K562 (cell line): ENCODE data around the gene CDX1. TPM values are rescaled to one million over a fixed set of nuclear protein-coding genes. Genes with fewer than 3 reads are reported as not detected.

Experiments
- ATAC-seq: fragments of 200-7000 bp; cut with Tn5 transposase; 3 replicates; pipeline ENCODE4 v1.9.1; 2020; ENCODE audit warnings: moderate library complexity
- BruUV-seq: library from RNA; stranded (reverse); fragments of 400-500 nt; replicated peaks from 2 replicates; lab custom pipeline; 2021; lab: Mats Ljungman, UMichigan
- CTCF ChIA-PET: fragments of 300-600 bp; formaldehyde crosslinking; extraction: SDS; loops from one replicate; lab custom pipeline; 2021; ENCODE audit warnings: low intra/inter-chr PET ratio; lab: Yijun Ruan, JAX
- POLR2A ChIA-PET: fragments of 300-600, 350-650 bp; sonication (Branson Sonifier 250); formaldehyde crosslinking; extraction: SDS; loops from one replicate; lab custom pipeline; 2021; ENCODE audit warnings: antibody characterized with exemption, inconsistent platforms; lab: Yijun Ruan, JAX
- DNase-seq, 4 experiments: peaks; one replicate each; pipeline versions ENCODE4 v3.0.0 to v3.0.0-alpha.2; 2011 to 2018; ENCODE audit warnings: low spot score in 3 of 4, mixed read lengths in 3 of 4; ENCODE audit errors: extremely low read depth in 1 of 4
- FAIRE-seq: peaks from 2 replicates; lab custom pipeline; 2011; peaks lifted over from hg19 to GRCh38; lab: Jason Lieb, UNC
- H2AFZ ChIP-seq: 2 replicates; pipeline ENCODE4 v1.6.0; 2011; ENCODE audit warnings: low read depth, low read length, control low read depth, inconsistent platforms
- H3K27ac ChIP-seq: fragments of 200-600 bp; 3 replicates; pipeline ENCODE4 v1.8.0; 2011; ENCODE audit warnings: low read depth, mild to moderate bottlenecking, control low read depth, inconsistent platforms, low read length, moderate library complexity, mixed read lengths; ENCODE audit errors: extremely low read depth
- H3K27me3 ChIP-seq, 2 experiments: fragments of 300-600 bp in 1 of 2; 2 replicates in 1 of 2; 3 replicates in 1 of 2; pipeline versions ENCODE4 v1.6.0 to v1.8.0; 2011; ENCODE audit warnings: inconsistent platforms in 2 of 2, low read length in 2 of 2, mild to moderate bottlenecking in 1 of 2, mixed read lengths in 1 of 2, moderate library complexity in 1 of 2; ENCODE audit not compliant: control insufficient read depth in 2 of 2, insufficient read depth in 2 of 2
- H3K36me3 ChIP-seq: fragments of 300-600 bp; 3 replicates; pipeline ENCODE4 v1.8.0; 2011; ENCODE audit warnings: mild to moderate bottlenecking, low read length, inconsistent platforms; ENCODE audit not compliant: control insufficient read depth, insufficient read depth
- H3K4me1 ChIP-seq, 2 experiments: fragments of 200-600 bp in 1 of 2; replicated peaks in 1 of 2; 2 replicates in 1 of 2; 3 replicates in 1 of 2; pipeline versions ENCODE4 v1.5.1 to v1.8.0; 2011; ENCODE audit warnings: inconsistent platforms in 2 of 2, low read length in 2 of 2, mild to moderate bottlenecking in 1 of 2, mixed read lengths in 1 of 2, moderate library complexity in 1 of 2; ENCODE audit not compliant: control insufficient read depth in 2 of 2, insufficient read depth in 2 of 2
- H3K4me2 ChIP-seq: 2 replicates; pipeline ENCODE4 v1.6.1; 2011; ENCODE audit warnings: low read length, control low read depth, inconsistent platforms, mixed read lengths; ENCODE audit not compliant: insufficient read depth
- H3K4me3 ChIP-seq: fragments of 200-600 bp; sonication (generic), shearing (Covaris generic); 2 replicates; pipeline ENCODE4 v1.5.1; 2016; ENCODE audit warnings: control low read depth, inconsistent platforms
- H3K79me2 ChIP-seq: fragments of 200-600 bp; 3 replicates; pipeline ENCODE4 v1.8.0; 2011; ENCODE audit warnings: low read length, inconsistent platforms; ENCODE audit not compliant: control insufficient read depth, insufficient read depth
- H3K9ac ChIP-seq, 2 experiments: 2 replicates each; pipeline versions ENCODE4 v1.6.0 to v1.6.1; 2011; ENCODE audit warnings: low read depth in 2 of 2, low read length in 2 of 2, control low read depth in 1 of 2, inconsistent platforms in 1 of 2, mild to moderate bottlenecking in 1 of 2, mixed read lengths in 1 of 2; ENCODE audit not compliant: insufficient read depth in 1 of 2
- H3K9me1 ChIP-seq: one replicate; pipeline ENCODE4 v1.6.0; 2011; ENCODE audit warnings: inconsistent platforms, mild to moderate bottlenecking, low read length, moderate library complexity; ENCODE audit not compliant: control insufficient read depth, insufficient read depth
- H3K9me3 ChIP-seq: replicated peaks from 2 replicates; pipeline ENCODE4 v1.5.1; 2011; ENCODE audit warnings: low read depth, low read length, inconsistent platforms; ENCODE audit not compliant: control insufficient read depth, insufficient read depth
- H4K20me1 ChIP-seq: replicated peaks from 2 replicates; pipeline ENCODE4 v1.6.1; 2011; ENCODE audit warnings: low read length, inconsistent platforms, mixed read lengths; ENCODE audit not compliant: control insufficient read depth, insufficient read depth
- ARHGAP35 ChIP-seq: fragments of 450-650 bp; IDR thresholded peaks from 2 replicates; pipeline ENCODE4 v1.6.1; 2018; ENCODE audit not compliant: partially characterized antibody
- ELF1 ChIP-seq: fragments of 200-800 bp; sonication (Bioruptor generic); IDR thresholded peaks from 2 replicates; pipeline ENCODE4 v1.6.1; 2016; ENCODE audit warnings: missing genetic modification characterization, missing compliant biosample characterization
- GATA2 ChIP-seq: sonication (generic); formaldehyde crosslinking; IDR thresholded peaks from 2 replicates; pipeline ENCODE4 v1.4.0; 2020; ENCODE audit warnings: mild to moderate bottlenecking, missing genetic modification reagents
- MGA ChIP-seq: fragments of 450-650 bp; IDR thresholded peaks from 2 replicates; pipeline ENCODE4 v1.6.1; 2016; ENCODE audit warnings: mild to moderate bottlenecking, moderate library complexity
- SNRNP70 ChIP-seq: fragments of 200-400 bp; formaldehyde crosslinking; optimal IDR thresholded peaks from 2 replicates; pipeline ENCODE3; 2017; ENCODE audit warnings: low read depth, low read length
- ZNF436 ChIP-seq: fragments of 250-450, 450-650 bp; sonication (Bioruptor Pico); formaldehyde crosslinking; IDR thresholded peaks from 2 replicates; pipeline ENCODE4 v1.7.0; 2020; ENCODE audit warnings: mild to moderate bottlenecking
- ZNF644 ChIP-seq: fragments of 200-800 bp; sonication (Bioruptor generic); IDR thresholded peaks from 2 replicates; pipeline ENCODE4 v1.6.1; 2016; ENCODE audit warnings: low read depth, missing genetic modification characterization, missing compliant biosample characterization
- ZNF766 ChIP-seq: fragments of 200-800 bp; sonication (Bioruptor generic); conservative IDR thresholded peaks from 2 replicates; pipeline ENCODE4 v1.6.1; 2016; ENCODE audit warnings: missing genetic modification characterization, missing compliant biosample characterization
- ZNF785 ChIP-seq: fragments of 250-450 bp; sonication (Bioruptor Pico); IDR thresholded peaks from 2 replicates; pipeline ENCODE4 v1.4.0; 2020; ENCODE audit warnings: mild to moderate bottlenecking
- WGBS: fragments of 100-300 bp; shearing (Covaris generic); methylation state at CpG from one replicate; pipeline ENCODE4 v1.1.6; 2016; ENCODE audit warnings: low coverage, mixed read lengths; ENCODE audit not compliant: insufficient coverage; ENCODE audit errors: missing lambda C conversion rate; 5-methylcytosine and 5-hydroxymethylcytosine counted together
- in situ Hi-C: fragments of 300-500 bp; cut with MboI; formaldehyde crosslinking; loops from 4 replicates; pipeline ENCODE4 v1.15.0; 2018; ENCODE audit warnings: inconsistent platforms, mixed read lengths
- intact Hi-C: fragments of 100-400 bp; cut with micrococcal nuclease; formaldehyde crosslinking; loops from 2 replicates; pipeline ENCODE4 v1.14.2; 2022
- polyA plus RNA-seq, 8 experiments: library from polyadenylated mRNA; depleted of rRNA in 4 of 8; stranded (reverse) in 5 of 8; unstranded in 3 of 8; fragments of >200 nt; fragmentation: Nextera tagmentation in 2 of 8; fragmentation: Illumina TruSeq in 1 of 8; extraction: Ambion mirVana in 2 of 8; extraction: Trizol in 1 of 8; gene quantifications; 2 replicates each; pipeline versions ENCODE4 v1.2.1 to v1.2.3, GENCODE V29; 2011 to 2014; ENCODE audit warnings: inconsistent platforms in 1 of 8, missing spikeins in 1 of 8
- total RNA-seq, 7 experiments: library from RNA; depleted of rRNA in 6 of 7; stranded (reverse); fragments of >200 nt in 6 of 7; fragmentation: Illumina TruSeq in 2 of 7; extraction: Trizol in 2 of 7; gene quantifications; 2 replicates each; pipeline versions ENCODE4 v1.2.1 to v1.2.3, GENCODE V29; 2011 to 2021; ENCODE audit warnings: low replicate concordance in 1 of 7

CDX1 gene
- total and polyA plus RNA-seq, 9 of the 15 experiments (the other 6 are each of a cell fraction or from before 2014, with no cell fraction given) = 0.06 to 0.16 TPM; not detected in 7

GRCh38 chr5:150204590-150204960 is 38.0 kb downstream of the CDX1 start:
- Histone ChIP-seq H3K79me2 (no peaks in the 10 kb centered on the region), H3K9me3 (no peaks in the 10 kb centered on the region), H3K4me3 (no peak overlapping the region), H3K4me2 (no peak overlapping the region), H4K20me1 (peaks cover 7% of the 10 kb centered on the region), H3K9me1 (no peaks in the 10 kb centered on the region), H3K9ac (no peak overlapping the region), H2AFZ (0 out of 2 replicates have a peak overlapping the region, but pooled peaks have one; percentile 35), H3K27me3 (peaks cover 30 to 70% of the 10 kb centered on the region in 2 experiments), H3K27ac (no peak overlapping the region), H3K36me3 (no peaks in the 10 kb centered on the region), H3K4me1 (peaks cover 0 to 8% of the 10 kb centered on the region in 2 experiments; a peak in 1 of 5 replicates)
- no peak for ATAC-seq
- FAIRE-seq = no peak
- POLR2A ChIA-PET = interaction anchor here (2.3 kb wide), 1 partner anchor 11 kb away, joined by 6 read pairs; no protein-coding TSS in a partner anchor
- in situ Hi-C loops = no loop called here
- intact Hi-C loops = no loop called here
- no peak for TF ChIP-seq ZNF644 (tag)
- no peak for TF ChIP-seq ARHGAP35
- no peak for TF ChIP-seq ELF1 (tag)
- no peak for TF ChIP-seq ZNF766 (CRISPR knock-in tag)
- TF ChIP-seq ZNF785 = no peak
- no peak for TF ChIP-seq ZNF436 (CRISPR knock-in tag)
- TF ChIP-seq MGA = peak; percentile 42
- TF ChIP-seq SNRNP70 = no peak
- TF ChIP-seq GATA2 (CRISPR knock-in tag) = no peak
- 11% methylated on average over 8 of the region's 13 CpGs for WGBS
- DNase-seq = no peak
- CTCF ChIA-PET = no interaction called here
- no TSS peak for BruUV-seq
